Panc1 (cell line): Measurements from ENCODE around the gene GCC2.

Experiments used
- POLR2AphosphoS5 ChIP-seq: IDR thresholded peaks from 2 replicates; pipeline ENCODE4 v1.6.1; 2012; ENCODE audit warnings: mild to moderate bottlenecking, low read depth, low read length, moderate library complexity
- SIN3A ChIP-seq: IDR thresholded peaks from 2 replicates; pipeline ENCODE4 v1.6.1; 2012; ENCODE audit warnings: low read depth, mild to moderate bottlenecking, low read length, moderate library complexity, borderline replicate concordance; ENCODE audit not compliant: insufficient read depth
- TCF7L2 ChIP-seq: IDR thresholded peaks from 2 replicates; pipeline ENCODE4 v1.6.1; 2011; ENCODE audit warnings: mild to moderate bottlenecking, low read depth, low read length, inconsistent platforms
- TF ChIP-seq, protein P1 (sequence below): fragments of 450-650 bp; IDR thresholded peaks from 2 replicates; pipeline ENCODE4 v1.5.1; 2017; ENCODE audit warnings: mild to moderate bottlenecking
- TF ChIP-seq, protein P2 (sequence below), 2 experiments: IDR thresholded peaks; 2 replicates each; pipeline ENCODE4 v1.6.1; 2011 to 2012; ENCODE audit warnings: low read depth in 2 of 2, control low read depth in 1 of 2, low read length in 1 of 2, mild to moderate bottlenecking in 1 of 2, moderate library complexity in 1 of 2; ENCODE audit not compliant: insufficient read depth in 1 of 2

DNA sequence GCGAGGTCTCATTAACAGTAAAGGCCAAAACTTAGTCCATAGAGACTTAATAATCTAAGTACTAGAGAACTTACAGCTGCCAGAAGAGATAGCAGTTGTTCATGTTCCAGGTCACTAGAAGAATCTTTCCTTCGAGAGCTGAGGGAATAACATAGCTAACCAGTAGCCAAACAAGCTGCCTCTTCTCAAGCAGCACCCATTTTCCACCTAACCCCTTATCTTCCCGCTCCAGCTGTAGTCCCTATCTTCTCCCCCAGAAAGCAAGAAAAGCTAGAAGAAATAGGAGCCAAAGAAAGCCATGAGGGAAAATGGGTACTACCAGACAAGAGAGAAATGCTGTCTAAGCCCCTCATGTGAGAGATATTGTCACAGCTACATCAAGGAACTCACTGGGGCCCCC lies 47.2 kb upstream of the GCC2 start:
- TF ChIP-seq, protein P1, sequence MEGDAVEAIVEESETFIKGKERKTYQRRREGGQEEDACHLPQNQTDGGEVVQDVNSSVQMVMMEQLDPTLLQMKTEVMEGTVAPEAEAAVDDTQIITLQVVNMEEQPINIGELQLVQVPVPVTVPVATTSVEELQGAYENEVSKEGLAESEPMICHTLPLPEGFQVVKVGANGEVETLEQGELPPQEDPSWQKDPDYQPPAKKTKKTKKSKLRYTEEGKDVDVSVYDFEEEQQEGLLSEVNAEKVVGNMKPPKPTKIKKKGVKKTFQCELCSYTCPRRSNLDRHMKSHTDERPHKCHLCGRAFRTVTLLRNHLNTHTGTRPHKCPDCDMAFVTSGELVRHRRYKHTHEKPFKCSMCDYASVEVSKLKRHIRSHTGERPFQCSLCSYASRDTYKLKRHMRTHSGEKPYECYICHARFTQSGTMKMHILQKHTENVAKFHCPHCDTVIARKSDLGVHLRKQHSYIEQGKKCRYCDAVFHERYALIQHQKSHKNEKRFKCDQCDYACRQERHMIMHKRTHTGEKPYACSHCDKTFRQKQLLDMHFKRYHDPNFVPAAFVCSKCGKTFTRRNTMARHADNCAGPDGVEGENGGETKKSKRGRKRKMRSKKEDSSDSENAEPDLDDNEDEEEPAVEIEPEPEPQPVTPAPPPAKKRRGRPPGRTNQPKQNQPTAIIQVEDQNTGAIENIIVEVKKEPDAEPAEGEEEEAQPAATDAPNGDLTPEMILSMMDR = no peak
- TF ChIP-seq, protein P2, sequence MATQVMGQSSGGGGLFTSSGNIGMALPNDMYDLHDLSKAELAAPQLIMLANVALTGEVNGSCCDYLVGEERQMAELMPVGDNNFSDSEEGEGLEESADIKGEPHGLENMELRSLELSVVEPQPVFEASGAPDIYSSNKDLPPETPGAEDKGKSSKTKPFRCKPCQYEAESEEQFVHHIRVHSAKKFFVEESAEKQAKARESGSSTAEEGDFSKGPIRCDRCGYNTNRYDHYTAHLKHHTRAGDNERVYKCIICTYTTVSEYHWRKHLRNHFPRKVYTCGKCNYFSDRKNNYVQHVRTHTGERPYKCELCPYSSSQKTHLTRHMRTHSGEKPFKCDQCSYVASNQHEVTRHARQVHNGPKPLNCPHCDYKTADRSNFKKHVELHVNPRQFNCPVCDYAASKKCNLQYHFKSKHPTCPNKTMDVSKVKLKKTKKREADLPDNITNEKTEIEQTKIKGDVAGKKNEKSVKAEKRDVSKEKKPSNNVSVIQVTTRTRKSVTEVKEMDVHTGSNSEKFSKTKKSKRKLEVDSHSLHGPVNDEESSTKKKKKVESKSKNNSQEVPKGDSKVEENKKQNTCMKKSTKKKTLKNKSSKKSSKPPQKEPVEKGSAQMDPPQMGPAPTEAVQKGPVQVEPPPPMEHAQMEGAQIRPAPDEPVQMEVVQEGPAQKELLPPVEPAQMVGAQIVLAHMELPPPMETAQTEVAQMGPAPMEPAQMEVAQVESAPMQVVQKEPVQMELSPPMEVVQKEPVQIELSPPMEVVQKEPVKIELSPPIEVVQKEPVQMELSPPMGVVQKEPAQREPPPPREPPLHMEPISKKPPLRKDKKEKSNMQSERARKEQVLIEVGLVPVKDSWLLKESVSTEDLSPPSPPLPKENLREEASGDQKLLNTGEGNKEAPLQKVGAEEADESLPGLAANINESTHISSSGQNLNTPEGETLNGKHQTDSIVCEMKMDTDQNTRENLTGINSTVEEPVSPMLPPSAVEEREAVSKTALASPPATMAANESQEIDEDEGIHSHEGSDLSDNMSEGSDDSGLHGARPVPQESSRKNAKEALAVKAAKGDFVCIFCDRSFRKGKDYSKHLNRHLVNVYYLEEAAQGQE (IDR thresholded peaks at IDR 0.05; ENCODE audit: insufficient read depth in 1 of 2, low read depth in 2 of 2, low read length in 1 of 2) = no peak
- no peak for TF ChIP-seq SIN3A
- TF ChIP-seq POLR2AphosphoS5 = no peak
- TF ChIP-seq TCF7L2 = no peak
